Esophagus squamous epithelium (tissue), 4 donors: ENCODE data around the gene LPP.

Experiments
- CTCF ChIP-seq, 6 experiments: fragments of 450-650 bp in 4 of 6; fragments of 200-600 bp in 2 of 6; sonication (generic) in 2 of 6; IDR thresholded peaks; one replicate each; pipeline ENCODE4 v1.5.1; 2016 to 2019; ENCODE audit warnings: antibody characterized with exemption in 6 of 6, mild to moderate bottlenecking in 4 of 6, moderate library complexity in 4 of 6
- POLR2A ChIP-seq, 4 donors: fragments of 450-650 bp; IDR thresholded peaks; one replicate each; pipeline ENCODE4 v1.6.1; 2017; ENCODE audit warnings: antibody characterized with exemption in 4 of 4, mild to moderate bottlenecking in 4 of 4, moderate library complexity in 3 of 4

- no peak for TF ChIP-seq CTCF (IDR thresholded peaks at IDR 0.05)
- TF ChIP-seq POLR2A (IDR thresholded peaks at IDR 0.05): no peak
These were observed 298.3 kb downstream of the LPP start for GRCh38 chr3:188452158-188452772.
